ENCODE measurements around the gene ADCK2.

Gene ADCK2

DNA sequence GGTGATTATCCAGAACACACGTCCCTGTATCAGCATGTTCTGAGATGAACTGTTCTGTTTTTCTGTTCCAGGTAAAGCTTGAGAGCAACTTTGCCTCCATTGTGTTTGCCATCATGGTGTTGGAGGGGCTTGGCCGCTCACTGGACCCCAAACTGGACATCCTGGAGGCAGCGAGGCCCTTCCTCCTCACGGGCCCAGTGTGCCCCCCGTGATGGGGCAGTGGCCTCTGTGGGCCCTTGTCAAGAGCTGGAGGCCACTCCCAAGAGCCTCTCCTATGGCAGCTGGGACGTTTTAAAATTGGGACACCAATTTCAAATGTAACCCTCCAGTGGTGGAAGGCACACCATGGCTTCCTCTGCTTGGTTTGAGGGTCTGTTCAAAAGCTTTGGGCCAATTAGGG is 21.8 kb downstream of the ADCK2 start:
- TF ChIP-seq EP300 (IDR thresholded peaks at IDR 0.05; ENCODE audit: borderline replicate concordance) (no peak), NFIC (IDR thresholded peaks at IDR 0.05) (no peak), CEBPB (IDR thresholded peaks at IDR 0.05) (no peak), FOXM1 (IDR thresholded peaks at IDR 0.05; ENCODE audit: borderline replicate concordance, low read depth) (no peak), TEAD4 (IDR thresholded peaks at IDR 0.05) (no peak), CREB1 (IDR thresholded peaks at IDR 0.05; ENCODE audit: low read depth) (no peak), ZBTB7A (IDR thresholded peaks at IDR 0.05; ENCODE audit: low read depth) (no peak), REST (IDR thresholded peaks at IDR 0.05; ENCODE audit: low read depth) (no peak), RAD21 (IDR thresholded peaks at IDR 0.05; ENCODE audit: low read depth) (no peak), YY1 (IDR thresholded peaks at IDR 0.05; ENCODE audit: low read depth) (no peak), USF1 (IDR thresholded peaks at IDR 0.05) (no peak), EGR1 (IDR thresholded peaks at IDR 0.05) (no peak), TAF1 (IDR thresholded peaks at IDR 0.05; ENCODE audit: low read depth) (no peak), TCF12 (IDR thresholded peaks at IDR 0.05; ENCODE audit: low read depth) (no peak)
- TF ChIP-seq, protein P1, sequence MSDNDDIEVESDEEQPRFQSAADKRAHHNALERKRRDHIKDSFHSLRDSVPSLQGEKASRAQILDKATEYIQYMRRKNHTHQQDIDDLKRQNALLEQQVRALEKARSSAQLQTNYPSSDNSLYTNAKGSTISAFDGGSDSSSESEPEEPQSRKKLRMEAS (IDR thresholded peaks at IDR 0.05), result no peak

- no peak for TF ChIP-seq EP300 (IDR thresholded peaks at IDR 0.05; ENCODE audit: borderline replicate concordance)
- TF ChIP-seq USF1 (IDR thresholded peaks at IDR 0.05), result no peak
- no peak for TF ChIP-seq FOXM1 (IDR thresholded peaks at IDR 0.05; ENCODE audit: borderline replicate concordance, low read depth)
- TF ChIP-seq RAD21 (IDR thresholded peaks at IDR 0.05; ENCODE audit: low read depth), result no peak
- no peak for TF ChIP-seq YY1 (IDR thresholded peaks at IDR 0.05; ENCODE audit: low read depth)
- no peak for TF ChIP-seq CEBPB (IDR thresholded peaks at IDR 0.05)
- no peak for TF ChIP-seq EGR1 (IDR thresholded peaks at IDR 0.05)
- TF ChIP-seq TCF12 (IDR thresholded peaks at IDR 0.05; ENCODE audit: low read depth), result no peak
- TF ChIP-seq, protein P1 (IDR thresholded peaks at IDR 0.05), result no peak
- TF ChIP-seq REST (IDR thresholded peaks at IDR 0.05; ENCODE audit: low read depth), result no peak
- TF ChIP-seq ZBTB7A (IDR thresholded peaks at IDR 0.05; ENCODE audit: low read depth), result no peak
- TF ChIP-seq TAF1 (IDR thresholded peaks at IDR 0.05; ENCODE audit: low read depth), result no peak
- TF ChIP-seq TEAD4 (IDR thresholded peaks at IDR 0.05), result no peak
- no peak for TF ChIP-seq NFIC (IDR thresholded peaks at IDR 0.05)
- no peak for TF ChIP-seq CREB1 (IDR thresholded peaks at IDR 0.05; ENCODE audit: low read depth)
Measured at GRCh38 chr7:140695381-140695780, 22.6 kb downstream of the ADCK2 start.

DNA sequence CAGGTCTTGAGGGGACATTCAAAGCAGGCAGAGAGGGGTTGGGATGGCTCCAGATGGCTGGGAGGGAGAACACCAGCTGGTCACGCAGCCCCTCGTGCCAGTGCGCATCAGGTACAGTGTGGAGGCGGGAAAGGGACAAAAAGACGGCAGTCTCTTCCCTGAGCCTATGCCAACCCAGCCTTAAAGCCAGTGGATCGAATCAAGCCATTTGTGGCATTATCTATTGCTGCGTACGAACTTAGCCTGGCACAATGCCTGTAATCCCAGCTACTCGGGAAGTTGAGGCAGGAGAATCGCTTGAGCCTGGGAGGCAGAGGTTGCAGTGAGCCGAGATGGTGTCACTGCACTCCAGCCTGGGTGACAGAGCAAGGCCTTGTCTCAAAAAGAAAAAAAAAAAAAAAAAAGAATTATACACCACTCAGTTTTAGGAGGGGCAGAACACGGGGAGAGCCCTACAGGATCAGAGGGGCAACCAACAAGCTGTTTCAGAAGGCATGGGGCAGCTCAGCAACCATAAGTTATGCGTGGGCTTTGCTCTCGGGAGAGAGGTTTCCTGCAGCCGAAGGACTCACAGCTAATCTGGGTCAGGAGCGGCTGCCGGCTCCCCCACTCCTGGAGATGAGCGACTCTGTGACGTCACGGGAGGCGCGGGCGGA is 23.4 kb downstream of the ADCK2 start:
- TF ChIP-seq CREB1 (IDR thresholded peaks at IDR 0.05; ENCODE audit: low read depth) (peak; percentile 78), TAF1 (IDR thresholded peaks at IDR 0.05; ENCODE audit: low read depth) (peak; percentile 55; the same call in 1 of the 2 replicates), EP300 (IDR thresholded peaks at IDR 0.05; ENCODE audit: borderline replicate concordance) (no peak), YY1 (IDR thresholded peaks at IDR 0.05; ENCODE audit: low read depth) (no peak), TEAD4 (IDR thresholded peaks at IDR 0.05) (no peak), FOXM1 (IDR thresholded peaks at IDR 0.05; ENCODE audit: borderline replicate concordance, low read depth) (no peak)

DNA sequence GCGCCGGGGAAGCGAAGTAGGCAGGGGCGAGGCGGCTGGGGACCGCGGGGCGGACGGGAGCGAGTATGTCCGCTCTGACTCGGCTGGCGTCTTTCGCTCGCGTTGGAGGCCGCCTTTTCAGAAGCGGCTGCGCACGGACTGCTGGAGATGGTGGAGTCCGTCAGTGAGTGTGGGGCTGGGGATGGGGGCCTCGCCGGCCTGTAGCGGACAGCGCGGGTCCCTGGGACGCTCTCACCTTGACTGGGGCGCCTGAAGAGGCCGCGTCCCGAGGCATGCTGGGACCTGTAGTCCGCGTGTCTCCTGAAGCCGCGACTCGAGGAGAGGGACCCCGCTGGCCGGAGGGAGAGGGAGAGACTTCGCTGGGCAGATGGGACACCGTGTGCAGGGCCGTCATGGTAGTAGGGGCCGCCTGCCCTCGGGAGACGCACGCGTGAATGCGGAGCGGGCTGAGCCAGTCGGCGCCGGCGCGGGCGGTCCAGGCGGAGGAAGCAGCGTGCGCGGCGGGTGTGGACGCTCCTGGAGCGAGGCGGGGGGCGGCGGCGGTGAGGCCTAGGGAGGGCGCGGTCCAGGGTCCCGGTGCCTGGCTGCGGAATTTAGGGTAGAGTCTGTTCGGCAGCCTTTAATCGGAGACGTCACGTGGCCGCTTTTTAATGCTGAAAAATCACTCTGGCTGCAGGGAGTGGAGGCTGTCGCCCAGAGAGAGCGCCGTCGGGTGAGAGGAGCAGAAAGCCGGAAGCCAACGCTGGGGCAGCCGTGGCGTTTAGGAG is 24.1 kb downstream of the ADCK2 start, which contains the start of gene NDUFB2:
Gene NDUFB2, plus strand, starts transcription at position 29 of the 767 bp plus-strand sequence. Its CDS starts 37 bp downstream, at position 66.
- TF ChIP-seq ZBTB7A (IDR thresholded peaks at IDR 0.05; ENCODE audit: low read depth) (peak; percentile 60; the same call in 1 of the 2 replicates), TEAD4 (IDR thresholded peaks at IDR 0.05) (0 out of 2 replicates have a peak, but pooled peaks have one; percentile 4), EP300 (IDR thresholded peaks at IDR 0.05; ENCODE audit: borderline replicate concordance) (no peak), CEBPB (IDR thresholded peaks at IDR 0.05) (no peak), EGR1 (IDR thresholded peaks at IDR 0.05) (peak; percentile 29; the same call in 1 of the 2 replicates), CREB1 (IDR thresholded peaks at IDR 0.05; ENCODE audit: low read depth) (peak; percentile 21), TAF1 (IDR thresholded peaks at IDR 0.05; ENCODE audit: low read depth) (peak; percentile 41; the same call in 1 of the 2 replicates), NFIC (IDR thresholded peaks at IDR 0.05) (no peak), TCF12 (IDR thresholded peaks at IDR 0.05; ENCODE audit: low read depth) (no peak; the same call in none of the 2 replicates), USF1 (IDR thresholded peaks at IDR 0.05) (peak; percentile 82), YY1 (IDR thresholded peaks at IDR 0.05; ENCODE audit: low read depth) (peak; percentile 73), FOXM1 (IDR thresholded peaks at IDR 0.05; ENCODE audit: borderline replicate concordance, low read depth) (no peak), REST (IDR thresholded peaks at IDR 0.05; ENCODE audit: low read depth) (no peak), RAD21 (IDR thresholded peaks at IDR 0.05; ENCODE audit: low read depth) (no peak)
- TF ChIP-seq, protein P1 (IDR thresholded peaks at IDR 0.05), result peak; percentile 91
